SKM-1 (cell line): ENCODE data around the gene VOPP1.
"Not testable (repeated sequence)": the region's sequence is repeated elsewhere in the genome, so short reads cannot be mapped to it uniquely, and the experiment has no call there.

Source experiments
- DNase-seq: peaks from one replicate; lab custom pipeline; 2025; ENCODE audit not compliant: unreplicated experiment; lab: John Stamatoyannopoulos, UW

VOPP1 gene, protein sequence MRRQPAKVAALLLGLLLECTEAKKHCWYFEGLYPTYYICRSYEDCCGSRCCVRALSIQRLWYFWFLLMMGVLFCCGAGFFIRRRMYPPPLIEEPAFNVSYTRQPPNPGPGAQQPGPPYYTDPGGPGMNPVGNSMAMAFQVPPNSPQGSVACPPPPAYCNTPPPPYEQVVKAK

DNA sequence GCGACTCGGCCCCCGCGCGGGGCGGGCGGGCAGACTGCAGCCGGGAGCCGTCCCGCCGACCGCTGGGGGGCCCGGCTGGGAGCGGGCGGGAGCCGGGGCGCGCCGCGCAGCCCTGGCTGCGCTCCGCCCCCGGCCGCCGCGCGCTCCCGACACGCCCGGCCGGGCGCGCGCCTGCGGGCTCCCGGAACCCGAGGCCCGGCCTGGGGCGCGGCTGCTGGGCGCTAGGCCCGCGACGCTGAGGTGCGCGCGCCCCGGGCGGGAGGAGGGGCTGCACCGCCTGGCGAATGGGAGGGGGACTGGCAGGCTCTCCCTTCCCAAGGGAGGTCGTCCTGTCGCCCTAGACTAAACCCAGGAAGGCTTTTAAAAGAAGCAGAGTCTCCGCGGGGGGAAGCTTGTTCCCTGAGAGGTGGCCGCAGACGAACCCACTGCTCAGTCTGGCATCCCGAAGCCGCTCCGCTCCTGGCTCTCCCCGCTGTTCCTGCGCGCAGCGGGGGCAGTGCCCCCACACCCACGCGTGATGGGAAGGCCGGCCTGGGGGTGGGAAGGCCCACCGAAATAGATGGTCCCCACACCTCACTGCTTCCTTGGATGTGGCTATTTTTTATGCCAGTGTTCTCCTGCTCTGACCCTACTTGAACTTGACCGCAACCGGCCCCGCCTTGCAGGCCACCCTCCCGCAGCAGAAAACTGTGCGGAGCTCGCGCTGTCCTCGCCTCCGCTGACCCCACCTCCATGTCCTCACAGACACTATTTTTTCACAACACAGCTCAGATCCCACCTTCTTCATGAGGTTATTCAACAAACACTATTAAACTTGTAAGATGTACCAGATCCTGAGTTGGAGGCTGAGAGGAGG, at the start of gene VOPP1:
VOPP1 (minus strand) TSS at position 125 of the 856 bp plus-strand sequence. CDS start 178 bp downstream, outside the sequence.
- peak; percentile 30 for DNase-seq

GRCh38 chr7:55618913-55619312, 46.6 kb upstream of the VOPP1 start:
- DNase-seq: no peak

- DNase-seq: not testable (repeated sequence)
These were observed 42.2 kb upstream of the VOPP1 start for GRCh38 chr7:55614365-55615064.

GRCh38 chr7:55609726-55610125, 37.4 kb upstream of the VOPP1 start:
- not testable (repeated sequence) for DNase-seq

GRCh38 chr7:55605661-55606060, 33.4 kb upstream of the VOPP1 start:
- DNase-seq: not testable (repeated sequence)

DNA sequence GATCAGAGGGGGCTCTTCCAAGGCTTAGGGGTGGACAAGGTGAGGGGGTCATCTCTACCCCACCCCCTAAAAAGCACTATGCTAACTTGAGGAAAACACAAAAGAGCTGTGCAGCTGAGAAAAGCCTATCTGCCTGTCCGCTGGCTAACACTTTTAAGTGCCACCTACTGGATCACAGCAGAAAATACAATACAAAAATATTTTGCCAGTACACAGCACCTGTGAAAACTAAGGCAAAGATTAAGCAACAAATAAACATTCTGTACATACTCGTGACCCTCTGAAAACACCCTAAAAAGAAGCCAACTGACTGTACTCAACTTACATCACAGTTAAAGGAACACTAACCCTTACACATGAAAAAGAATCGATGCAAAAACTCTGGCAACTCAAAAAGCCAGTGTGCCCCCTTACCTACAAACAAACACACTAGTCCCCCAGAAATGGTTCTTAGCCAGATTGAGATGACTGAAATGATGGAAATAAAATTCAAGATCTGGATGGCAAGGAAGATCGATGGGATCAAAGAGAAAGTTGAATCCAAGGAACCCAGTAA, 25.7 kb upstream of the VOPP1 start:
- not testable (repeated sequence) for DNase-seq

GRCh38 chr7:55597214-55597739, 25.0 kb upstream of the VOPP1 start:
- not testable (repeated sequence) for DNase-seq

GRCh38 chr7:55595511-55595910, 23.2 kb upstream of the VOPP1 start:
- no peak for DNase-seq

- DNase-seq: no peak
These were observed 22.6 kb upstream of the VOPP1 start for GRCh38 chr7:55594870-55595269.

DNA sequence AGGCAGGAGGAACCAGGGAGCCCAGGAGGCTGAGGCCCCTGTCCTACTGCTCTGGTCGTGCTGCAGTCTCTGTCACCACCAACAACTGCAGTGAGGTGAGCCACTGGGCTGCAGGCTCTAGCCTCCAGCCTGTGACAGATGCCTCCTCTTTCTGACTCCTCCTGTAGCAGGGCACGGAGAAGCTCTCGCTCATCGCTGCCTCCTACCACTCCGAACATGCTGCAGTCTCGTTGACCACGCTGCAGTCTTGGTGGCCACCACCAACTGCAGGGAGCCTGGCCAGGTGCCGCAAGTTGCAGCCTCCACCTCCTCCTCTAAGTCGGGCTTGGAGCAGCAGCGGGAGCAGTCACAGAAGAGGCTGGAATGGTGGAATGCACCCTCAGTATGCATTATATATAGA, 22.1 kb upstream of the VOPP1 start:
- no peak for DNase-seq

GRCh38 chr7:55593515-55594318, 21.4 kb upstream of the VOPP1 start:
- peak; percentile 14 for DNase-seq

DNA sequence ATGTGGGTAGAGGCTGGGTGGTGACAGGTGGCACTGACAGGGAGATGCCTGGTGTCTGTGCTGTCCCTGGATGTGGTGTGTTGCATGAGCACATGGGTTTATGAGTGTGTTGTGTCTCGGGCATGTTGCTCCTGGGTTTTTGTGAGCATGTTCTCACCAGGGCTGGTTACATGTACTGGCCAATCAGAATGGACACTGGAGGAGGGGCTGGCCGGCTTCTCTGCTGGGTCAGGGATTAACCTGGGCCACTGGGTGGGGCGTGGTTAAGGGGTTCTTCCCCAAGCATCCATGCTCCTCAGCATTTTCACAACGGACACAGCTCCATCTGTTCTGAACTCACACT, 20.8 kb upstream of the VOPP1 start:
- DNase-seq: no peak

- DNase-seq: no peak
These were observed 20.2 kb upstream of the VOPP1 start for GRCh38 chr7:55592492-55592891.

- DNase-seq: no peak
These were observed 19.1 kb upstream of the VOPP1 start for GRCh38 chr7:55591282-55591931.

DNA sequence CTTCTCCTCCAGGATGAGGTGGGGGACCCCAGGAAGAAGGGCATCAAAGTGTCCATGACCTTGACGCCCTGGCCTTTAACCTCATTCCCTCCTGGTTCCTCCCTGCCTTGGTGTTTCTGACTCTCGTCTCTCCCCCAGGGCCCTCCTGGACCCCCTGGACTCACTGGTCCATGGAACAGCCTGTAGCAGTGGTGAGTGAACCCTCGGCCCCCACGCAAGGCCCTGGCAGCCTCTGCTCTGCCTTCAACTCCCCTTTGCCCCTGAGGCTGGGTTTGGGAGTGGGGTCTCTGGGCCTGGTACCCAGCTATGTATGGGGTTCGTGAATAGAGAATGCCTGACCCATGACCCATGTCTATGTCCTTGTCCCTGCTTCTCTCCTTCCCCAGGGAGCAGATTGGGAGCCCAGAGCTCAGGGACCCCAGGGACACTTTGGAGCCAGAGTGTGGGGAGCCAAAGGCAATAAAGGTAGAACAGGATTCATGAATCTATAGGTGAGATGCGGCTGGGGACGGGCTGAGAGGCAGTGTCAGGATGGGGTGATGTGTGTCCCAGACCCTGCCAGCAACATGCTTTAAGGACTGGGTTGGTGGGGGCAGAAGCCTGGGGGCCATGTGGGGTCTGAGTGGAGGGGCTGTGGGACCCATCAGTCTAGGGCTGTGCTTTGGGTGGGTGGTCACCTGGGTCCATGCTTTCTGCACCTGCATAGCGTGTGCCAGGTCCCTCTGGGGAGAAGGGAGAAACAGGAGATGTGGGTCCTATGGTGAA, 18.4 kb upstream of the VOPP1 start:
- DNase-seq: no peak

GRCh38 chr7:55589905-55590304, 17.6 kb upstream of the VOPP1 start:
- DNase-seq: no peak

DNA sequence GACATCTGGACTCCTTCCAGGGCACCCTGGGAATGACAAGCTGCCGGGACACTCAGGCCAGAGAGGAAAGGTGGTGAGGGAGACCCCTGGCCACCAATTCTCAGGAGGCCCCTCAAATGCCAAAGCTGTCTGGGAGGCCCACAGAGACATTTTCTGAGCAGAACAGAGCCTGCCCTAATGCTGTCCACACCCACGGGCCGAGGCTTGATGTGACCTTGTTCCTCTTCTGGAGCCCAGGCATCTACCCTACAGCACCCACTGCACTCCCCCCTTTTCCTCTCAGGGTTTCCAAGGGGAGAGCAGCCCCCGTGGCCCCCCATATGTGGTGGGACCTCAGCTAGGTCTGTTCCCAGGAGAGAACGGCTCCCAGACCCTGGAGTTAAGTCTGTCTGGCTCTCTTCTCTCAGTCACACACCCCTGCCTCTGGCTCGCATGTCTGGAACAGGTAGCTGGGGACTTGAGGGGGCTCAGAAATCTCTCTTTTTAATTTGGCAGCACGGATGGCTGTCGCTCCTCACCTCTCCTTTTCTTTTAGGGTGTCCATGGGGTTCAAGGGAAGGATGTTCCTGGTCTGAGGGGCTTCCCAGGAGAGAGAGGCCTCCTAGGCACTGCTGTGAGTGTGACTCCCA, 16.8 kb upstream of the VOPP1 start:
- no peak for DNase-seq

DNA sequence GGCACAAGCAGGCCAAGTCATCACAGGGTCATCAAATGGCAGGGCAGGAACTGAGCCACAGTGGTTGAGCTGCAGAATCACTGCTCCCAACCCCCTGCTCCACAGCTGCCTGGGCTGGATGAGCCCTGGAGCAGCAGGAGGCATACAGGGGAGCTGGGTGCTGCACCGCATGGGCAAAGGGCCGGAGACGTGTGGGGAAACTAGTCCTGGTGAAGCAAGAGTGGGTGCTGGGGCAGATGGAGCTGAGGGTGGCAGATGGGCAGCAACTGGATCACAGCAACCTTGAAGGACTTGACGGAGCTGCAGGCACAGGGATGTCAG, 16.0 kb upstream of the VOPP1 start:
- no peak for DNase-seq
